HuH-7.5 (cell line): ENCODE measurements around the gene DNAH2.

Experiments
- DNase-seq: peaks from one replicate; pipeline ENCODE4 v3.0.0; 2011; ENCODE audit warnings: low spot score

Gene DNAH2, protein sequence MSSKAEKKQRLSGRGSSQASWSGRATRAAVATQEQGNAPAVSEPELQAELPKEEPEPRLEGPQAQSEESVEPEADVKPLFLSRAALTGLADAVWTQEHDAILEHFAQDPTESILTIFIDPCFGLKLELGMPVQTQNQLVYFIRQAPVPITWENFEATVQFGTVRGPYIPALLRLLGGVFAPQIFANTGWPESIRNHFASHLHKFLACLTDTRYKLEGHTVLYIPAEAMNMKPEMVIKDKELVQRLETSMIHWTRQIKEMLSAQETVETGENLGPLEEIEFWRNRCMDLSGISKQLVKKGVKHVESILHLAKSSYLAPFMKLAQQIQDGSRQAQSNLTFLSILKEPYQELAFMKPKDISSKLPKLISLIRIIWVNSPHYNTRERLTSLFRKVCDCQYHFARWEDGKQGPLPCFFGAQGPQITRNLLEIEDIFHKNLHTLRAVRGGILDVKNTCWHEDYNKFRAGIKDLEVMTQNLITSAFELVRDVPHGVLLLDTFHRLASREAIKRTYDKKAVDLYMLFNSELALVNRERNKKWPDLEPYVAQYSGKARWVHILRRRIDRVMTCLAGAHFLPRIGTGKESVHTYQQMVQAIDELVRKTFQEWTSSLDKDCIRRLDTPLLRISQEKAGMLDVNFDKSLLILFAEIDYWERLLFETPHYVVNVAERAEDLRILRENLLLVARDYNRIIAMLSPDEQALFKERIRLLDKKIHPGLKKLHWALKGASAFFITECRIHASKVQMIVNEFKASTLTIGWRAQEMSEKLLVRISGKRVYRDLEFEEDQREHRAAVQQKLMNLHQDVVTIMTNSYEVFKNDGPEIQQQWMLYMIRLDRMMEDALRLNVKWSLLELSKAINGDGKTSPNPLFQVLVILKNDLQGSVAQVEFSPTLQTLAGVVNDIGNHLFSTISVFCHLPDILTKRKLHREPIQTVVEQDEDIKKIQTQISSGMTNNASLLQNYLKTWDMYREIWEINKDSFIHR (N-terminal part only)

DNA sequence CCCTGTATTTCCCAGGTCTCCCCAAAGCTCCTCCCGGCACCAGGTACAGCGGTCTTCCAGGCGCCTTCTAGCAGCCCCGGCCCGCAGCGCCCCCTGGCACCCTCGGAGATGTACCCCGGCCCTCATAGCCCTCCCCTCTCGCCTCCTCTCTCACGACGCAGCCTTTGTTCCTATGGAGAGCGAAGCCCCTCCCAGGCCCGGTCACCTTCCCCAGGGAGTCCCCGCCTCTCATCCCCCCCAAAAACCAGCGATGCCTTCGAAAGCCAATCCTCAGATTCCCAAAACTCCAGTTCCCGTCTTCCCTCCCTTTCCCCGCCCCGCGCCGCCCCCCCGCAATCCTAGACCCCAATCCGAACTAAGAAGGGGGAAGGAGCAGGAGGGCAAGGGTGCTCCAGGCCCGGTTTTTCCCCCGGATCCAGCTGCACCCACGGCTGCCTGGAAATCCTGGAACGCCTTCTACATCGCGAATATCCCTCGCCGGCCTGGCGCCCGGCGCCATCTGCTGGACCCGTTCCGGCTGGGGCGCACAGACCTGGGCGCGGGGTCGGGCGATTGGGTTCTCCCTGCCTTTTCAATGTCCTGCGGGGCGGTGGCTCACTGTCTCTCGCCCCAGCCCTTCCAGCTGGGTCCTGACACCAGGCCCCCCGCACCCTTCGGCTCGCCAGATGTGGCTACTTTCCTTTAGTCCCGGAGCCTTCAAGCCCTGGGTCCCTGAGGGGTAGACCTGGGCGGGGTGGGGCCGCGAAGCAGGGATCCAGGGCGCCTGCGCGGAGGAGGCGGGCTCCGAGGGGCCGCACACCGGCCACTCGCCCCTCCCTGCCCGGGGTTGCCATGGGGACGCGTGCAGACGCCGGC lies at the start of gene DNAH2:
Gene DNAH2, plus strand, starts transcription at position 844 of the 855 bp plus-strand sequence. CDS start 1,991 bp downstream, outside the sequence.
- DNase-seq: peak; percentile 75

DNA sequence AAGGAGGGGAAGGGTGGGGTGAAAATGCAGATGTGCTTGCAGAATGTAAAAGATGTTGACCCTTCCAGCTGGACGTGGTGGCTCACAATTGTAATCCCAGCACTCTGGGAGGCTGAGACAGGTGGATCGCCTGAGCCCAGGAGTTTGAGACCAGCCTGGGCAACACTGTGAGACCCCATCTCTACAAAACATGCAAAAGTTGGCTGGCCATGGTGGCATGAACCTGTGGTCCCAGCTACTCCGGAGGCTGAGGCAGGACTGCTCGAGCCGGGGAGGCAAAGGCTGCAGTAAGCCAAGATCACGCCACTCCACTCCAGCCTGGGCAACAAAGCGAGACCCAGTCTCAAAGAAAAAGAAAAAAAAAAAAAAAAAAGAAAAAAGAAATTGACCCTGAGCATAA lies 49.1 kb upstream of the DNAH2 start:
- DNase-seq: no peak

DNA sequence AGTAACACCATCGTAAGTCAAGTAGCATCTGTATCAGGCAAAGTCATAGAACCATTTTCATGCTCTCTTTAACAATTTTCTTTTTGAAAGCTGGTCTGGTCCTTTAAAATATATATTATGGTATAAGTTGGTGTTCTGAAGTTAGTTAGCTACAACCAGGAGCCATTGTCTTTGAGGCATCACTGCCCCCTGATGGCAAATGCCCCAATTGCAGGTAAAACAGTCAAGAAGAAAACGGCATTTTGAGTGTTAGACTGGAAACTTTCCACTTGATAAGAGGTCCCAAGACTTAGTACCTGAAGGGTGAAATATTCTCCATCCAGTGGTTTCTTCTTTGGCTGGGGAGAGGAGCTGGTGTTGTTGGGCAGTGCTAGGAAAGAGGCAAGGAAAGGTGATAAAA lies 44.3 kb upstream of the DNAH2 start:
- DNase-seq: no peak

DNA sequence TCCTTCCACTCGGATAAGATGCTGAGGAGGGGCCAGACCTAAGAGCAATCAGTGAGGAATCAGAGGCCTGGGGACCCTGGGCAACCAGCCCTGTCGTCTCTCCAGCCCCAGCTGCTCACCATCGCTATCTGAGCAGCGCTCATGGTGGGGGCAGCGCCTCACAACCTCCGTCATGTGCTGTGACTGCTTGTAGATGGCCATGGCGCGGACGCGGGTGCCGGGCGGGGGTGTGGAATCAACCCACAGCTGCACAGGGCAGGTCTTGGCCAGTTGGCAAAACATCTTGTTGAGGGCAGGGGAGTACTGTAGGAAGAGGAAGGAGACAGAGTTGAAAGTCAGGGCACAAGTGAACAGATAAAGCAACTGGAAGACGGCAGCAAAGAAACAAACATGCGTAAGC lies 42.6 kb upstream of the DNAH2 start:
- no peak for DNase-seq

DNA sequence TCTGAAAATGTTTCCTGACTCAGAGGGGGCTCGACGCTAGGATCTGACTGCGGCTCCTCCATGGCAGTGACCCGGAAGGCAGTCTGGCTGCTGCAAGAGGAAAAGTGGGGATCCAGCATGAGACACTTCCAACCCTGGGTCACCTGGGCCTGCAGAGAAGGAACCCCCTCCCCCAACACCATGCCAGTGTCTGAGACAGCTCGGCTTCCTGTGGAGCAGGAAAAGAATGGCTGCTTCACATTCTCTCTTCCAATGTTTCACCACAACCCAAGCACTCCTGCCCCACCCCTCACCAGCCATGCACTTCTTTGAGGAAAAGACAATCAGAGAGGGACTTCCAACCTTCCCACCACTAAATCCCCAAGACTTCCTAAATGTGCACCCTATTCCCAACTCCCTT lies 41.0 kb upstream of the DNAH2 start:
- DNase-seq: no peak

DNA sequence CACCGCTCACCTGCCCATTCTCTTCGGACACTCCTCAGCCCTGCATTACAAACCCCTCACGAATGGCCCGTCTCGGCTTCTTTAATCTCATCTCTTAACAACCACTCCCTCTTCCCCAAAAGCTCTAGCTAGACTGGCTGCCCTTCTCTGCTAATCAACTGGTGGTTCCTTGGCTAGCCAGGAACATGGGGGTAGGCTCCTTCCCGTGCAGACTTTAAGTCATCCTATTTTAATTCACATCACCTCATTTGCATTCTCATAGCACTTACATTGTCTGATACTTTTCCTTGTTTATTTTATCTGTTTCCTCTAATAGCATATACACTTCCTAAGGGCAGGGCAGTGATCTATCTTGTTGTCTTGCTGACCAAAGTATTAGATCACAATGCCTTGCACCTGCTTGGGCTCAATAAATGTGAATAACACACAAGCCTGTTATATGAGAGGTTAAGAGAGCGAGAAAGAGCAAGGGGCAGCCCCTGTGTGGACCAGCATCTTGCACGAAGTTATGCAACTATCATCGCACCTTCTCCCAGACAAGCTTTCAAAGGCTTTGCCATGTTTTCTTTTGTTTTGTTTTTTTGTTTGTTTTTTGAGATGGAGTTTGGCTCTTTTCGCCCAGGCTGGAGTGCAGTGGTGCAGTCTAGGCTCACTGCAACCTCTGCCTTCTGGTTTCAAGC lies 40.0 kb upstream of the DNAH2 start:
- no peak for DNase-seq

DNA sequence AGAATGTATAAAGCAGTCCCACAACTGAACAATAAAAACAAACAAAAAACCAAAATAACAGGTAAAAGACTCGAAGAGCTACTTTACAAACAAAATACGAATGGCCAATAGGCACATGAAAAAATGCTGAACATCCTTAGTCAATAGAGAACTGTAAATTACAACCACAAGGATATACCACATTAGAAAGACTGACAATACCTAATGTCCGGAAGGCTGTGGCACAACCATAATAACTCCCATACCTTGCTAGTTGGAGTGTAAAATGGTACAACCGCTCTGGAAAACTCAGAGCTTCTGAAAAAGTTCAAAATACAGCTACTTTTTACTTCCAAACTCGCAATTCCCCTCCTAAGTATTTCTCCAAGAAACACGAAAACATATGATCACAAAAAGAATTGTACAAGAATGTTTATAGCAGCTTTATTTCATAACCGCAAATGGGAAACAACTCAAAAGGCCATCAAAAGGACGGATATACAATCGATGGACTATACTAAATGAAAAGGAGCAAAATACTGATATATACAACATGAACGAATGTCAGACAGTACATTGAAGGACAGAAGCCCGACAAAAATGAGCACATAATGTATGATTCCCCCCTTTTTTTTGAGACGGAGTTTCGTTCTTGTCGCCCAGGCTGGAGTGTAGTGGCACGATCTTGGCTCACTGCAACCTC lies 32.6 kb upstream of the DNAH2 start:
- no peak for DNase-seq

DNA sequence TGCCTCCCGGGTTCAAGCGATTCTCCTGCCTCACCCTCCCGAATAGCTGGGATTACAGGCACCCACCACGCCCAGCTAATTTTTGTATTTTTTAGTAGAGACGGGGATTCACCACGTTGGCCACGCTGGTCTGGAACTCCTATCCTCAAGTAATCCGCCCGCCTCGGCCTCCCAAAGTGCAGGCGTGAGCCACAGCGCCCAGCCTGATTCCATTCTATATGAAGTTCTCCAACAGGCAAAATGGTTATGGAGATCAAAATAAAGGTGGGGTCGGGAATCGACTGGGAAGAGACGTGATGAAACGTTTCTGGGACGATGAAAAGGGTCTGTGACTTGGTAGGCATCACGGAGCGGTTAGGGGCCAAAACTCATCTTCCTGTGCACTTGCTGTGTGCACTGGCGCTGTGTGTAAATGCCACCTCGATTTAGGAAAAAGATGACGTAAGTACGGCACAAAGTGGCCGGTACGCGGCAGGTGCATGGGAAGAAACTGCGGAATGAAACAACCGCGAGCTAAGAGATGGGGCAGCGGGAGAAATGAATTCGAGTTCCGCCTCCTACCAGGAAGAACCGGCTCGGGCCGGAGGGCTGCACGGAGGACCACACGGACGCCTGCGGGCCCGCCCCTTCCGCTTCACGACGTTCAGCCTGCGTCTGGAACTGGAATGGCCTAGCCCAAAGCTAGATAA lies 31.9 kb upstream of the DNAH2 start:
- peak; percentile 71 for DNase-seq

DNA sequence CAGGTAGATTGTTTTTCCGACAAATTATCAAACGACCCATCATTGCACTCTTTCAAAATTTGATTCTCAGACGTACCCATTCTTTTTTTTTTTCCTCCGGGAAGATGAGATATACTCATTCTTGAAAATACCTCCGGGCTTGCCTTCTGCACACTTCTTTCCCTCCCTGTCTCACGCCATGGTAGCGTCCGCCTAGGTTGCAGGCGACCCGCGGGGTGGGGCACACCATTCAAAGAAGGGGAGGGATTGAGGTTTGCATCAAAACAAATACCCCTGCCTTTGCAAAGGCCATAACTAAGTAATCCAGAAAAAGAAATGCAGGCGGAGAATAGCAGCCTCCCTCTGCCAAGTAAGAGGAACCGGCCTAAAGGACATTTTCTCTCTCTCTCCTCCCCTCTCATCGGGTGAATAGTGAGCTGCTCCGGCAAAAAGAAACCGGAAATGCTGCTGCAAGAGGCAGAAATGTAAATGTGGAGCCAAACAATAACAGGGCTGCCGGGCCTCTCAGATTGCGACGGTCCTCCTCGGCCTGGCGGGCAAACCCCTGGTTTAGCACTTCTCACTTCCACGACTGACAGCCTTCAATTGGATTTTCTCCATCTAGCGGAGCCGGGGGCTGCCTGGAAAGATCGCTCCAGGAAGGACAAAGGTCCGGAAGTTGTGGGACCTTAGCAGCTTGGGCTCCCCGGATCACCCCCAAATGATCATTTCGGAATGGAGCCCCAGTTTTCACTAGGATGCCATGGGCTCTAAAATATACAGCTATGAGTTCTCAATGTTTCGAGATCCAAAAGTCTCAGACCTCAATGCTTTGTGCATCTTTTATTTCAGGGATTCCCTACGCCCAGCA lies 31.1 kb upstream of the DNAH2 start:
- DNase-seq: peak; percentile 44

DNA sequence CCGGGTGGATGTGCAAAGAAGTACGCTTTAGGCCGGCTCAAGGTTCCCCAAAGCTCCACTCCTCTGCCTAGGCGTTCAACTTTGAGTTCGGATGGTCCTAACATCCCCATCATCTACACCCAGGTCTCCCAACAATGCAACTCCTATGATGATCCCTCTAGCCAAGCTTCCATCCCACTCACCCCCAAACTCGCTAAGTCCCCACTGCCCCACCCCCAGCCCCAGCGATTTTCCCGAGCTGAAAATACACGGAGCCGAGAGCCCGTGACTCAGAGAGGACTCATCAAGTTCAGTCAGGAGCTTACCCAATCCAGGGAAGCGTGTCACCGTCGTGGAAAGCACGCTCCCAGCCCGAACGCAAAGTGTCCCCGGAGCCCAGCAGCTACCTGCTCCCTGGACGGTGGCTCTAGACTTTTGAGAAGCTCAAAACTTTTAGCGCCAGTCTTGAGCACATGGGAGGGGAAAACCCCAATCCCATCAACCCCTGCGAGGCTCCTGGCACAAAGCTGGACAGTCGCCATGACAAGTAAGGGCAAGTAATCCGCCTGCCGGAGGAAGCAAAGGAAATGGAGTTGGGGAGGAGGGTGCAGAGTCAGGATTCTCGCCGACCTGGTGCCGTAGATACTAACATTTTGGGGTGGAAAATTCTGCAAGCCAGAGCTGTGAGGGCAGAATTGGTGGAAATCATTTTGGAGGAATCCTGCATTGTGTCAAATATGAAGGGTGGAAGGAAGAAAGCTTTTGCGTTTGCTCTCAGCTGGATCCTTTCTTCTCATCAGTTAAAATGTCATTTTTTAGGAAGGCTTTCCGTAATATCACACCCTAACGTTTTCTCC lies 30.3 kb upstream of the DNAH2 start, which contains the start of gene TP53:
Gene TP53, minus strand, starts transcription at position 419 of the 836 bp plus-strand sequence. CDS start 10,896 bp downstream, outside the sequence.
- peak; percentile 59 for DNase-seq

DNA sequence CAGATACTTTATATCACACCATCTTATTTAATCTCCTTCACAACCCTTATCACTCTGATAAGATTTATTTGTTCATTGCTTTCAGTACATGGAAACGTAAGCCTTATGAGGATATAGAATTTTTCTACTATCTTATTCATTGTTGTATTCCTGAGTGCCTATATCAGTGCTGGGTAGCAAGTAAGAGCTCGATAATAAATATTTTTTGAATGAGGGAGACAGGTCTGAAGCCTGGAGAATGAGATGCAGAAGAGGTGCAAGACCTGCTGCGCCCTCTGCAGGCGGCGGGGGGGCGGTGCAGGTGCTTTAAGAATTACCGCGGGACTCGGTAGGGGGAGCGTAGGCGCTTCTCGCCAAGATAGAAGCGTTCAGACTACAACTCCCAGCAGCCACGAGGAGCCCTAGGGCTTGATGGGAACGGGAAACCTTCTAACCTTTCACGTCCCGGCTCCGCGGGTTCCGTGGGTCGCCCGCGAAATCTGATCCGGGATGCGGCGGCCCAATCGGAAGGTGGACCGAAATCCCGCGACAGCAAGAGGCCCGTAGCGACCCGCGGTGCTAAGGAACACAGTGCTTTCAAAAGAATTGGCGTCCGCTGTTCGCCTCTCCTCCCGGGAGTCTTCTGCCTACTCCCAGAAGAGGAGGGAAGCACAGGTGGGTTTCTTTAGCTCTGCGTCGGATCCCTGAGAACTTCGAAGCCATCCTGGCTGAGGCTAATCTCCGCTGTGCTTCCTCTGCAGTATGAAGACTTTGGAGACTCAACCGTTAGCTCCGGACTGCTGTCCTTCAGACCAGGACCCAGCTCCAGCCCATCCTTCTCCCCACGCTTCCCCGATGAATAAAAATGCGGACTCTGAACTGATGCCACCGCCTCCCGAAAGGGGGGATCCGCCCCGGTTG lies 29.4 kb upstream of the DNAH2 start, which contains the start of gene WRAP53:
Gene WRAP53, plus strand, starts transcription at position 570 of the 900 bp plus-strand sequence. Its CDS starts 172 bp downstream, at position 742.
- DNase-seq: peak; percentile 79

DNA sequence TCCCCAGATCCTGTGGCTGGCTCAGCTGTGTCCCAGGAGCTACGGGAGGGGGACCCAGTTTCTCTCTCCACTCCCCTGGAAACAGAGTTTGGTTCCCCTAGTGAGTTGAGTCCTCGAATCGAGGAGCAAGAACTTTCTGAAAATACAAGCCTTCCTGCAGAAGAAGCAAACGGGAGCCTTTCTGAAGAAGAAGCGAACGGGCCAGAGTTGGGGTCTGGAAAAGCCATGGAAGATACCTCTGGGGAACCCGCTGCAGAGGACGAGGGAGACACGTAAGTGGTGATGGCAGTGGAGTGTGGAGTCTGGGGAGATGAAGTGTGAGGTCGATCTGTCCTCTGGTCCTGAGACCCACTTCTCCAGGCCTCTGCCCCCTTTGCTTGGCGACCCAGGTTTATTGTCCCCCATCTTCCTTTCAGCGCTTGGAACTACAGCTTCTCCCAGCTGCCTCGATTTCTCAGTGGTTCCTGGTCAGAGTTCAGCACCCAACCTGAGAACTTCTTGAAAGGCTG lies 28.7 kb upstream of the DNAH2 start:
- DNase-seq: no peak

DNA sequence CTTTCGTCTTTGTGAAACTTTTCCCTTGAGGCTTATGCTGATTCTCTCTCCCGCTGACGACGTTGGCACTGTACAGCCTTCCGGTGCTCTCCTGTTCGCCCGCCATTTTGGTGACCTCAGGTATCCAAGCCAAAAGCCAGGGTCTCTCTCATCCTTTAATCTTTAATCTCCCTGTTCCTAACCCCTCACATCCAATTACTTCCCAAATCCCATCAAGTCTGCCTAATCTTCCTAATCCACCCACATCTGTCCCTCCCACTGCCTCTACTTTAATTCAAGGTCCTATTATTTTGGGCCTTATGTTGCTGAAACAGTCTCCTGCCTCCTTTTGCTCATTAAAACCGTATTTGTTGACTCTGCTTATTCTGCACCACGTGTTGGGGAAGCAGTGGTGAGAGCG lies 22.0 kb upstream of the DNAH2 start:
- DNase-seq: no peak

DNA sequence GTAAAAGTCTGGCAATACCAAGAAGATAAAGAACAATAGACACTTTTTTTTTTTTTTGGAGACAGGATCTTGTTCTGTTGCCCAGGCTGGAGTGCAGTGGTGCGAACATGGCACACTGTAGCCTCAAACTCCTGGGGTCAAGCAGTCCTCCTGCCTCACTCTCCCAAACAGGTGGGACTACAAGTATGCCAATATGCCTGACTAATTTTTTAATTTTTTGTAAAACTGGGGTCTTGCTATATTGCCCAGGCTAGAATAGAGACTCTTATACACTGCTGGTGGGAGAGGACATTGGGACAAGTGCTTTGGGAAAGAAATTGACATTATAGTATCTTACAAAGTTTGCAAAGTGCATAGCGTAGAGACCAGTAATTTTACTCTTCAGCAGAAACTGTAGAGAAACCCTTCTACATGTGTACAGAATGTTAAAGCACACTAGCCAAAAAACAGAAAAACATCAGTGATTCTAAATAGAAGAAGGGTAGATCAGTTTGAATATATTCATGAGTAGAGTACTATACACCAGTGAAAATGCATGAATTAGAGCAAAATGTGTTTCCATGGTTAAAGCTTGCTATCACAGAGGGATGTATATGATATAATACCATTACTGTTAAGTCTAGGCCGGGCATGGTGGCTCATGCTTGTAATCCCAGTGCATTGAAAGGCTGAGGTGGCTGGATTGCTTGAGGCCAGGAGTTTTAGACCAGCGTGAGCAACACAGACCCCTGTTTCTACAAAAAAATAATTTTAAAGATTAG lies 19.5 kb upstream of the DNAH2 start:
- no peak for DNase-seq

DNA sequence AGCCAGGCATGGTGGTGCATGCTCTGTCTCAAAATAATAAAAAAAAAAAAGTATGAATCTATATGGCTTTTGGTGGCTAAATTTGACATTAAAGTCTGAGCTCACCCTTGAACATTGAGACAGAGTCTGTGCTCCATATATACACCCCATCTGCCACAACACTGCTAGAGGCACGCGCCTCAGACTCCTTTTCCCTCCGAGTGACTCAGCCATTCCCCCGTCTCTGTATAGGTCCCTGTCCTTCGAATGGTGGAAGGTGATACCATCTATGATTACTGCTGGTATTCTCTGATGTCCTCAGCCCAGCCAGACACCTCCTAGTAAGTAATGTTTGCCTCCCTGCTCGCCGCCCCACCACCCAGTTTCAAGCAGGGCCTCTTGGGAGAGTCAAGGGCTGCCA lies 17.0 kb upstream of the DNAH2 start:
- DNase-seq: no peak

DNA sequence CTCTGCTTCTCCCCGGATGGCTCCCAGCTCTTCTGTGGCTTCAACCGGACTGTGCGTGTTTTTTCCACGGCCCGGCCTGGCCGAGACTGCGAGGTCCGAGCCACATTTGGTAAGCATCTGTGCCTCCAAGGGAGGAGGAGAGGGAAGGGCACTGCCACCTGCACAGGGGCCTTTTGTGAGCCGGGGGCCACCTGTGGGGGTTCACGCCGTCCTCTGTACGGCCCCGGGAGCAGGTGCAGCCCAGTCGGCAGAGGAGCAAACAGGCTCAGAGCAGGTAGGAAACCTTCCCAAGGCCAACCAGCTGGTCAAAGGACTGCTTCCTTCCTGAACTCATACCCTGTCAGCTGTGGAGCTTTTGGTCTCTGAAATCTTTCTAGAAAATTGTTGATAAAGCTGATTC lies 15.9 kb upstream of the DNAH2 start:
- DNase-seq: no peak
